GM12872 (cell line): ENCODE data around the gene KIFC3.

Source experiments
- CTCF ChIP-seq: IDR thresholded peaks from 3 replicates; pipeline ENCODE4 v1.5.1; 2011; ENCODE audit warnings: low read depth, mild to moderate bottlenecking, low read length, moderate library complexity; ENCODE audit not compliant: insufficient read depth

KIFC3 gene

GRCh38 chr16:57842601-57843000, 40.3 kb upstream of the KIFC3 start:
- no peak for TF ChIP-seq CTCF

- TF ChIP-seq CTCF: no peak
Measured at GRCh38 chr16:57840833-57841232, 38.5 kb upstream of the KIFC3 start.

- TF ChIP-seq CTCF: no peak
Measured at GRCh38 chr16:57838161-57838560, 35.9 kb upstream of the KIFC3 start.

- no peak for TF ChIP-seq CTCF
Measured at GRCh38 chr16:57837305-57838125, 35.2 kb upstream of the KIFC3 start.

- TF ChIP-seq CTCF: no peak
Measured at GRCh38 chr16:57834936-57835335, 32.6 kb upstream of the KIFC3 start.

GRCh38 chr16:57830890-57831484, 28.7 kb upstream of the KIFC3 start:
- TF ChIP-seq CTCF: no peak

GRCh38 chr16:57829969-57830360, 27.7 kb upstream of the KIFC3 start:
- no peak for TF ChIP-seq CTCF
